WERI-Rb-1 (cell line): ENCODE results near the gene FAM181A.

Experiments used
- DNase-seq: peaks from one replicate; pipeline ENCODE4 v3.0.0-alpha.2; 2020
- H3K27ac ChIP-seq: fragments of 250-450 bp; sonication (Bioruptor Pico); 2 replicates; pipeline ENCODE4 v1.5.1; 2020; ENCODE audit warnings: mild to moderate bottlenecking, moderate library complexity
- H3K27me3 ChIP-seq: fragments of 250-450 bp; sonication (Bioruptor Pico); 2 replicates; pipeline ENCODE4 v1.5.1; 2021; ENCODE audit warnings: mild to moderate bottlenecking, low read depth, moderate library complexity; ENCODE audit not compliant: insufficient read depth, severe bottlenecking
- H3K36me3 ChIP-seq: fragments of 250-450 bp; sonication (Bioruptor Pico); 2 replicates; pipeline ENCODE4 v1.5.1; 2020; ENCODE audit warnings: mild to moderate bottlenecking, moderate library complexity
- H3K4me3 ChIP-seq: 2 replicates; pipeline ENCODE4 v1.5.1; 2011; ENCODE audit warnings: low read depth, mild to moderate bottlenecking, control low read depth, low read length
- H3K9me3 ChIP-seq: fragments of 250-450 bp; sonication (Bioruptor Pico); 2 replicates; pipeline ENCODE4 v1.5.1; 2021; ENCODE audit warnings: mild to moderate bottlenecking, moderate library complexity; ENCODE audit not compliant: severe bottlenecking
- CTCF ChIP-seq: IDR thresholded peaks from 2 replicates; pipeline ENCODE4 v1.5.1; 2011; ENCODE audit warnings: low read depth, mild to moderate bottlenecking, control low read depth, inconsistent platforms, low read length

The FAM181A gene

GRCh38 chr14:93892923-93893558, 34.1 kb upstream of the FAM181A start:
- Histone ChIP-seq H3K27me3 (no peaks in the 10 kb centered on the region), H3K4me3 (no peak overlapping the region), H3K27ac (peak overlapping the region; percentile 41), H3K36me3 (no peaks in the 10 kb centered on the region), H3K9me3 (no peaks in the 10 kb centered on the region)
- DNase-seq: peak; percentile 87
- TF ChIP-seq CTCF: peak; percentile 92

DNA sequence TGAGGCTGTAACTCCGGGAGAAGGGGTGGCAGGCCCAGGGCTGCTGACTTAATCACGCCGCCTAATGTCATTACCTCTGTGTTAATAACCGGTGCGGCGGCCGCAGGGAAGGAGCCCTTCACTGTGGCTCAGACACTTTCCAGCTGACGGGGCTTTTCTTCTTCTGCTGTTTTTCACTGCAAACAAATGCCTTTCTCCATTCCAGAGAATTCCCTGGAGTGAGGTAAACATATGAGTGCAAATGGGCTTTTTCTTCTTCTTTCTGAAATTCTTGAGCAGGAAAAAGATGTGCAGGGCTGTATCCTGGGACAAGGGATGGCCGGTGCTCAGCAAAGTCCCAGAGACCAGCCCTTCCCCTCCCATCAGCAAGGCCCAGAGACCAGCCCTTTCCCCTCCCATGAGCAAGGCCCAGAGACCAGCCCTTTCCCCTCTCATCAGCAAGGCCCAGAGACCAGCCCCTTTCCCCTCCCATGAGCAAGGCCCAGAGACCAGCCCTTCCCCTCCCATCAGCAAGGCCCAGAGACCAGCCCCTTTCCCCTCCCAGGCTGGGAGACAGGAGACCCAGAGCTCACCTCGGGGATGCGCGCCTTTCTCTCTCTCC, 33.4 kb upstream of the FAM181A start:
- Histone ChIP-seq H3K9me3 (no peaks in the 10 kb centered on the region), H3K27ac (no peak overlapping the region), H3K4me3 (no peak overlapping the region), H3K27me3 (no peaks in the 10 kb centered on the region), H3K36me3 (no peaks in the 10 kb centered on the region)
- DNase-seq: no peak
- TF ChIP-seq CTCF: no peak

- no peak for TF ChIP-seq CTCF
- Histone ChIP-seq H3K27me3 (no peaks in the 10 kb centered on the region), H3K27ac (no peak overlapping the region), H3K9me3 (no peaks in the 10 kb centered on the region), H3K4me3 (no peak overlapping the region), H3K36me3 (no peaks in the 10 kb centered on the region)
- peak; percentile 57 for DNase-seq
Measured at GRCh38 chr14:93895023-93895604, 32.0 kb upstream of the FAM181A start.

- Histone ChIP-seq H3K27ac (no peak overlapping the region), H3K27me3 (no peaks in the 10 kb centered on the region), H3K36me3 (no peaks in the 10 kb centered on the region), H3K9me3 (no peaks in the 10 kb centered on the region), H3K4me3 (no peak overlapping the region)
- no peak for TF ChIP-seq CTCF
- no peak for DNase-seq
Measured at GRCh38 chr14:93897476-93897845, 29.7 kb upstream of the FAM181A start.

DNA sequence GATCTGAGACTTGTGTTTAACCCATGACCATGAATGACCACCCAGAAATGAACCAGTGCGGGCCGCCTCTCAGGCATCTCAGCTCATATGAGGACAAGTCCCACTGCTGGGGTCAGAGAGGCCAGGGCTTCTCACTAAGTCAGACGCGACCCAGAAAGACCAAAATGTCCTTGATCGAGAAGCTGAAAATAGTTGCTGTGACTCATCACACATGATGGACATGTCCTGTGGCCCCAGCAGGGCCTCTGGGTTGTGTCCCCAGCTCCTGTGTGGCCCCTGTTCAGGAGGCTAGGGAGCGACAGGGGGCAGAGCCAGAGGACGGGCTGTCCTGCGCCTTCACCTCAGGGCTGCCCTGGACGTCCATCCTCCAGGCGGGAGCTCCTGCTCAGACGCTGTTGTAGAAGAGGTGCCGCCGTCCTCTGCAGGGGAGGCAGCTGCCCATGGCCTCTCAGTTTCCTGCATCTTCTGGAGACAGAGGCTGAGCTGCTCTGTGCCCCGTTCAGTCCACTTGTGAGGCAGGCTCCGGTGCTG, 29.0 kb upstream of the FAM181A start:
- H3K4me3 ChIP-seq: no peak overlapping the region
- H3K27ac ChIP-seq: no peak overlapping the region
- no peaks in the 10 kb centered on the region for H3K36me3 ChIP-seq
- TF ChIP-seq CTCF: no peak
- no peaks in the 10 kb centered on the region for H3K9me3 ChIP-seq
- no peak for DNase-seq
- H3K27me3 ChIP-seq: no peaks in the 10 kb centered on the region
